Astrocyte of the hippocampus (primary cell): ENCODE measurements around the gene FNDC10.
"Not testable (repeated sequence)": the region's sequence is repeated elsewhere in the genome, so short reads cannot be mapped to it uniquely, and the experiment has no call there.

Experiments used
- DNase-seq: peaks from one replicate; pipeline ENCODE4 v3.0.0; 2011; ENCODE audit warnings: low read depth, low spot score

Gene FNDC10

GRCh38 chr1:1567891-1568291, 32.0 kb downstream of the FNDC10 start:
- DNase-seq = no peak

- no peak for DNase-seq
These were observed 32.6 kb downstream of the FNDC10 start for GRCh38 chr1:1567152-1567875.

- DNase-seq = no peak
These were observed 34.6 kb downstream of the FNDC10 start for GRCh38 chr1:1565340-1565739.

GRCh38 chr1:1564268-1564667, 35.7 kb downstream of the FNDC10 start:
- DNase-seq = no peak

- DNase-seq = no peak
These were observed 36.2 kb downstream of the FNDC10 start for GRCh38 chr1:1563688-1564087.

- no peak for DNase-seq
These were observed 37.3 kb downstream of the FNDC10 start for GRCh38 chr1:1562556-1563195.

- DNase-seq = no peak
These were observed 38.0 kb downstream of the FNDC10 start for GRCh38 chr1:1561801-1562470.

GRCh38 chr1:1560178-1560577, 39.8 kb downstream of the FNDC10 start:
- no peak for DNase-seq

- DNase-seq = no peak
These were observed 40.9 kb downstream of the FNDC10 start for GRCh38 chr1:1559066-1559465.

- DNase-seq = no peak
These were observed 41.3 kb downstream of the FNDC10 start for GRCh38 chr1:1558591-1558990.

GRCh38 chr1:1557688-1558087, 42.2 kb downstream of the FNDC10 start:
- not testable (repeated sequence) for DNase-seq

- DNase-seq = not testable (repeated sequence)
These were observed 43.0 kb downstream of the FNDC10 start for GRCh38 chr1:1556961-1557360.

GRCh38 chr1:1556505-1556904, 43.4 kb downstream of the FNDC10 start:
- no peak for DNase-seq

- DNase-seq = peak; percentile 79
These were observed 44.7 kb downstream of the FNDC10 start for GRCh38 chr1:1554926-1555915.

- peak; percentile 58 for DNase-seq
These were observed 45.4 kb downstream of the FNDC10 start for GRCh38 chr1:1554550-1554925.

GRCh38 chr1:1553821-1554494, 46.0 kb downstream of the FNDC10 start:
- DNase-seq = no peak

- no peak for DNase-seq
These were observed 47.7 kb downstream of the FNDC10 start for GRCh38 chr1:1552263-1552639.

- no peak for DNase-seq
These were observed 48.2 kb downstream of the FNDC10 start for GRCh38 chr1:1551524-1552262.

- peak; percentile 55 for DNase-seq
These were observed 49.1 kb downstream of the FNDC10 start for GRCh38 chr1:1550591-1551432.
